ENCODE data around the gene PARP16.

DNA sequence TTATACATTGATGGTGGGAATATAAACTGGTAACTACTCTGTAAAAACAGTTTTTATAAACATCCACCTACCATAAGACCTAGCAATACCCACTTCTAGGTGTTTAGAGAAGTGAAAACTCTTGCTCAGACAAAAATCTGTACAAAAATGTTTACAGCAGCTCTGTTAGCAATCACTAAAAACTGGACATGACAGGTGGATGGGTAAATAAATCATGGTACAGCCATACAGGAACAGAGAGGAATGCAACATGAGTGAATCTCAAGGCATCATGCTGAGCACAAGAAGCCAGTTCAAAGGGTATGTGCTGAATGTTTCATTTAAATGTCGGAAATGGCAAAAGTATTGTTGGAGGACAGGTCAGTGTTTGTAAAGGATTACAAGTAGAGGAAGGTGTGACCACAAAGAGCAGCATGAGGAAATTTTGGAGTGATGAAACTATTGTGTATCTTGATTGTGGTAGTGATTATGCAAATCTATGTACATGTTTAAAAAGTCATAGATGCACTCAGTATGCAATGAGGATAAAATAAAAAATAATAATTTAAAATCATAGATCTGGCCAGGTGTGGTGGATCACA is 6.3 kb upstream of the PARP16 start:
- TF ChIP-seq ZNF114 (CRISPR knock-in tag; IDR thresholded peaks at IDR 0.05) (no peak), EZH2 (IDR thresholded peaks at IDR 0.05; ENCODE audit: low read depth, unreplicated experiment) (no peak), POLR2AphosphoS5 (IDR thresholded peaks at IDR 0.05; ENCODE audit: low read depth) (no peak), CREB1 (CRISPR knock-in tag; IDR thresholded peaks at IDR 0.05; ENCODE audit: low read depth) (no peak)
- TF ChIP-seq, protein P1, sequence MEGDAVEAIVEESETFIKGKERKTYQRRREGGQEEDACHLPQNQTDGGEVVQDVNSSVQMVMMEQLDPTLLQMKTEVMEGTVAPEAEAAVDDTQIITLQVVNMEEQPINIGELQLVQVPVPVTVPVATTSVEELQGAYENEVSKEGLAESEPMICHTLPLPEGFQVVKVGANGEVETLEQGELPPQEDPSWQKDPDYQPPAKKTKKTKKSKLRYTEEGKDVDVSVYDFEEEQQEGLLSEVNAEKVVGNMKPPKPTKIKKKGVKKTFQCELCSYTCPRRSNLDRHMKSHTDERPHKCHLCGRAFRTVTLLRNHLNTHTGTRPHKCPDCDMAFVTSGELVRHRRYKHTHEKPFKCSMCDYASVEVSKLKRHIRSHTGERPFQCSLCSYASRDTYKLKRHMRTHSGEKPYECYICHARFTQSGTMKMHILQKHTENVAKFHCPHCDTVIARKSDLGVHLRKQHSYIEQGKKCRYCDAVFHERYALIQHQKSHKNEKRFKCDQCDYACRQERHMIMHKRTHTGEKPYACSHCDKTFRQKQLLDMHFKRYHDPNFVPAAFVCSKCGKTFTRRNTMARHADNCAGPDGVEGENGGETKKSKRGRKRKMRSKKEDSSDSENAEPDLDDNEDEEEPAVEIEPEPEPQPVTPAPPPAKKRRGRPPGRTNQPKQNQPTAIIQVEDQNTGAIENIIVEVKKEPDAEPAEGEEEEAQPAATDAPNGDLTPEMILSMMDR (conservative IDR thresholded peaks at IDR 0.05; ENCODE audit: low read depth in 2 of 2): no peak
